Tibial nerve (tissue), 4 donors: ENCODE measurements around the gene PHF19. TPM values are rescaled to one million over a fixed set of nuclear protein-coding genes. Genes with fewer than 3 reads are reported as not detected.

ENCODE experiments used
- DNase-seq, 2 donors: peaks; one replicate each; pipeline ENCODE4 v3.0.0-alpha.2; 2019; ENCODE audit warnings: low spot score in 2 of 2
- H3K27ac ChIP-seq, 4 donors: fragments of 200-600 bp; sonication (generic) in 3 of 4; one replicate each; pipeline ENCODE4 v1.5.1; 2017 to 2019; ENCODE audit warnings: mild to moderate bottlenecking in 1 of 4
- H3K27me3 ChIP-seq, 2 donors: fragments of 200-600 bp; sonication (generic) in 1 of 2; one replicate each; pipeline versions ENCODE4 v1.5.1 to v1.6.0; 2017 to 2019
- H3K36me3 ChIP-seq, 3 donors: fragments of 200-600 bp; sonication (generic); one replicate each; pipeline ENCODE4 v1.5.1; 2018 to 2019
- H3K4me1 ChIP-seq, 4 donors: fragments of 200-600 bp; sonication (generic) in 3 of 4; one replicate each; pipeline ENCODE4 v1.5.1; 2017 to 2019
- H3K4me3 ChIP-seq, 4 donors: fragments of 200-600 bp; sonication (generic) in 3 of 4; one replicate each; pipeline ENCODE4 v1.5.1; 2017 to 2019; ENCODE audit warnings: mild to moderate bottlenecking in 1 of 4, moderate library complexity in 1 of 4
- H3K9me3 ChIP-seq, 4 donors: fragments of 200-600 bp; sonication (generic) in 3 of 4; one replicate each; pipeline ENCODE4 v1.5.1; 2017 to 2019
- EP300 ChIP-seq, 2 donors: sonication (generic); formaldehyde crosslinking; IDR thresholded peaks; one replicate each; pipeline ENCODE4 v1.6.1; 2017; ENCODE audit warnings: antibody characterized with exemption in 2 of 2, mild to moderate bottlenecking in 1 of 2
- POLR2A ChIP-seq, 2 donors: fragments of 450-650 bp; IDR thresholded peaks; one replicate each; pipeline ENCODE4 v1.6.1; 2017; ENCODE audit warnings: antibody characterized with exemption in 2 of 2, mild to moderate bottlenecking in 2 of 2, moderate library complexity in 2 of 2
- WGBS, 2 donors: methylation state at CpG; one replicate each; pipeline ENCODE4 v1.1.5; 2018; 5-methylcytosine and 5-hydroxymethylcytosine counted together
- total RNA-seq, 4 donors: library from RNA; depleted of rRNA; stranded (reverse); fragments of >200 nt; gene quantifications; one replicate each; pipeline ENCODE4 v1.1.0, GENCODE V29; 2016
- TF ChIP-seq, protein P1 (sequence below), 5 experiments: fragments of 200-600 bp in 3 of 5; fragments of 450-650 bp in 2 of 5; sonication (generic) in 3 of 5; IDR thresholded peaks; one replicate each; pipeline ENCODE4 v1.5.1; 2016 to 2019; ENCODE audit warnings: antibody characterized with exemption in 5 of 5, mild to moderate bottlenecking in 3 of 5, moderate library complexity in 2 of 5

PHF19 gene
- total RNA-seq, 4 donors from 2014 or later, result 31.2 to 61.6 (median 44.3) TPM

DNA sequence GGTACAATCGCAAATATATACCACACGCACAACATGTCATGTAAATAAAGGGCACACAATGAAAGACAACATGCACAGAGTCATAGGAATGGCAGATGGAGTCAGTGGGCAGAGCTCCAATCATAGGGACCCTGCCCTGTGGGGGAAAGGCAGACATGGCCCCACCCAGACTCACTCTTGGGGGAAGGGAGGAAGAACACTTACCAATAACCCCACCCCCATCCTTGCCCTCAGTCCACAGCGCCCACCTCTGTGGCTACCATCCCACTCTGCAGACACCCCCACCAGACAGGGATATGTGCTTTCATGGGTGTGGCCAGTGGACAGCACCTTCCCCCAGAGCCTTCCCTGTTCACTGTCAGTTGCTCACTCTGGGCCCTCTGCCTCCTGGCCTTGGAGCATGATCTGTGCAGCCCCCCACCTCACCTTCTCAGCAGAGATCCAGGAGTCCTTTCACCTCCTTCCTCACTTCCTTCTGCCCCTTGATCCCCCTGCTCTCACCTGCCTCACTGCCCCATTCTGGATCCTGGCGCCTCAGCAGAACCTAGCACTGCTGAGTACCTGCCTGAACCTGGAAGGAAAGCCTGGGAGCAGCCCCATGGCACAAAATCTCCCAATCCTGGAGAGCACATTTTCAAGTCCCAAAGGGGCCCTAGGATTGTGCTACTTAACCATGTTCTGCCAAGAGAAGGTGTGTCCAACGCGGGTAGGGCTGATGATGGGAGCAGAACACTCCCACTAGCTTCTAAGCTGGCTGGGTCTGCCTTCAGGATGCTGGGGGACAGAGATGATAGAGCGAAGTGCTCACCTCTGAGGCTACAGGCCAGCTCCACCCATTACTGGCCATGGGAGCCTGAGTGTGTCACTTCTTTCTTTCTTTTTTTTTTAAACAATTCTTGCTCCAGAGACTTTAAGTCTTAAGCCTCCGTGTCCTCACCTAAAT lies 1.5 kb upstream of the PHF19 start:
- H3K4me1 ChIP-seq, result peaks cover 0 to 27% (median 14%) of the 10 kb centered on the region in 4 donors
- WGBS, 2 donors, result 73 to 78% methylated on average over 8 of the region's 8 CpGs
- H3K9me3 ChIP-seq, result no peaks in the 10 kb centered on the region
- no peaks in the 10 kb centered on the region for H3K27me3 ChIP-seq
- DNase-seq, result no peak
- H3K4me3 ChIP-seq, result peak overlapping the region in 1 of 4 donors; percentile 82
- no peak for TF ChIP-seq POLR2A (IDR thresholded peaks at IDR 0.05)
- TF ChIP-seq, protein P1, sequence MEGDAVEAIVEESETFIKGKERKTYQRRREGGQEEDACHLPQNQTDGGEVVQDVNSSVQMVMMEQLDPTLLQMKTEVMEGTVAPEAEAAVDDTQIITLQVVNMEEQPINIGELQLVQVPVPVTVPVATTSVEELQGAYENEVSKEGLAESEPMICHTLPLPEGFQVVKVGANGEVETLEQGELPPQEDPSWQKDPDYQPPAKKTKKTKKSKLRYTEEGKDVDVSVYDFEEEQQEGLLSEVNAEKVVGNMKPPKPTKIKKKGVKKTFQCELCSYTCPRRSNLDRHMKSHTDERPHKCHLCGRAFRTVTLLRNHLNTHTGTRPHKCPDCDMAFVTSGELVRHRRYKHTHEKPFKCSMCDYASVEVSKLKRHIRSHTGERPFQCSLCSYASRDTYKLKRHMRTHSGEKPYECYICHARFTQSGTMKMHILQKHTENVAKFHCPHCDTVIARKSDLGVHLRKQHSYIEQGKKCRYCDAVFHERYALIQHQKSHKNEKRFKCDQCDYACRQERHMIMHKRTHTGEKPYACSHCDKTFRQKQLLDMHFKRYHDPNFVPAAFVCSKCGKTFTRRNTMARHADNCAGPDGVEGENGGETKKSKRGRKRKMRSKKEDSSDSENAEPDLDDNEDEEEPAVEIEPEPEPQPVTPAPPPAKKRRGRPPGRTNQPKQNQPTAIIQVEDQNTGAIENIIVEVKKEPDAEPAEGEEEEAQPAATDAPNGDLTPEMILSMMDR (IDR thresholded peaks at IDR 0.05), result no peak
- no peak for TF ChIP-seq EP300 (IDR thresholded peaks at IDR 0.05)
- peak overlapping the region in 2 of 4 donors; percentile 98 for H3K27ac ChIP-seq
- peaks cover 0 to 11% (median 0%) of the 10 kb centered on the region in 3 donors for H3K36me3 ChIP-seq

DNA sequence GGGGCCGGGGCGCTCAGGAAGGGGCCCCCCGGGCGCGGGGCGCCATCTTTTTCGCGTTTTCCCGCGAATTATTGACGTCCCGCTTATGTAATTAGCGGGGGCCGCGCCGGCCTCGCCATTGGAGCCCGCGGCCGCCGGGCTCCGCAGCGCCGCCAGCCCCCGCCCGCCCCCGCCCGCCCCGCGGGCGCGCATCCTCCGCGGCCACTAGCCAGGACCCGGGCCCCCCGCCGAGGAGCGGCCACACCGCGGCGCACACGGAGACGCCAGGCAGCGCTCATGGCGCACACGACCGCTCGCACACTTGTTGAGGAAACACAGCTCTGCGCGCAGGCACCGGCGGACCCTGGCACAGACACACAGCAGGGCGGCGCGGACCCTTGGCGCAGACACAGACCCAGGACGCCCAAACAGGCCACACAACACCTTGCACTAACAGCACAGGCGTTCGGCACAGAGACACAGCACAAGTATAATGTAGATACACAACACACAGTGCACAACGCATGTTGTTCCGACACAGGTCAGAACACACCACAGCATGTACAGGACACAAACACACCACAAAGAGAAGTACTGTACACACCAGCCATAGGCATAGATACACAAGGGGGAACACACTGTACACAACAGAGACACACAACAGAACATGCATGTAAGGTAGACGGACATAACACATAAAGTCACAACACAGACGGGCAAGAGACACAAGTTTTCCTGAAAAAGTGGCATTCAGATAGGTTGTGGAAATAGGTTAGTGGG lies 467 bp upstream of the PHF19 start:
- H3K27me3 ChIP-seq, result no peaks in the 10 kb centered on the region
- H3K27ac ChIP-seq, result peak overlapping the region; percentile 89 to 99 (median 98)
- H3K36me3 ChIP-seq, result peaks cover 0 to 21% (median 0%) of the 10 kb centered on the region in 3 donors
- H3K9me3 ChIP-seq, result no peaks in the 10 kb centered on the region
- TF ChIP-seq EP300 (IDR thresholded peaks at IDR 0.05), result peak in 1 of 2 donors; percentile 51
- TF ChIP-seq POLR2A (IDR thresholded peaks at IDR 0.05), result no peak
- TF ChIP-seq, protein P1 (IDR thresholded peaks at IDR 0.05), result peak in 1 of 5 experiments; percentile 14
- peaks cover 0 to 27% (median 14%) of the 10 kb centered on the region in 4 donors for H3K4me1 ChIP-seq
- peak in 1 of 2 donors; percentile 49 for DNase-seq
- 3 to 9% methylated on average over 16 to 42 of the region's 63 CpGs for WGBS, 2 donors
- H3K4me3 ChIP-seq, result peak overlapping the region; percentile 60 to 86 (median 72)

DNA sequence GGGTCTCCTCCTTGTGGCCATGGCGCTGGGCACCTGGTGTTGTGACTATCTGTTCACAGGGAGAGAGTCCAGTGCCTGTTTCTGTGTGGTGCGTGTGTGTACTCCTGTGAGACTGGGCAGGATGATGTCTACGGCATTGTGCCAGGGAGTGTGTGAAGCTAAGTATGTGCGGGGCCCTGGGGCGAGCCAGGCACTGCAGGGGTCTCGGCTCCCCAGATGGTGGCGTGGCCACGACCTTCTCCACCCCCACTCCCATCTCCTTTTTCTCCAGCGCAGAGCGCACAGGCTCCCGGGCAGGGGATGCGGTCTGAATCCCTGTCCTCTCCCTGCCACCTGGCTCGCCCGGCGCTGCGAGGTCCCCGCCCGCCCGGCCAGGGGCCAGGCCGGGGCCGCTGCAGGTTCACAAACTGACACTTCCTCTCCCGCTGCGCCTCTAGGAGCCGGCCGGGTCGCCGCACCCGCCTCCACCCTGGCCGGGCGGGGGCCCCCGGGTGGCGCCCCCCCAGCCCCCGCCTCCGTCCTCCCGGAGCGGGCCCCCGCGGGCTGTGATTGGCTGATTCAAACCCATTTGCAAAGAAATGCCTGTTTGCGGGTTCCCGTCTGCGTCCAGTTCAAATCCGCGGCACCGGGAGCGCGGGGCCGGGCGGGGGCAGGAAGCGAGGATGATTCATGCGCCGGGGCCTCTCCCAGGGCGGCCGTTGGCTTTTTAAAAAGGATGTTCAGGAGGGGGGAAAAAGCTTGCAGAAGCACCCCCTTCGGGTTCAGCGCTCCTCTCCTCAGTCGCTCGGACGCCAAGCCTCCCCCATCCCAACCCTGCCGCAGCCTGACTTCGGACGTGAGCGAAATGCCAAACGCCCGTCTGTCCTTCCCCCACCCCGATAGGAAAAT lies 790 bp downstream of the PHF19 start:
- peak; percentile 66 to 70 for DNase-seq
- no peaks in the 10 kb centered on the region for H3K9me3 ChIP-seq
- no peaks in the 10 kb centered on the region for H3K27me3 ChIP-seq
- peak overlapping the region; percentile 60 to 86 (median 78) for H3K4me3 ChIP-seq
- peak in 1 of 2 donors; percentile 85 for TF ChIP-seq EP300 (IDR thresholded peaks at IDR 0.05)
- TF ChIP-seq POLR2A (IDR thresholded peaks at IDR 0.05), result peak; percentile 27 to 53
- TF ChIP-seq, protein P1 (IDR thresholded peaks at IDR 0.05), result no peak
- H3K27ac ChIP-seq, result peak overlapping the region; percentile 89 to 99 (median 98)
- WGBS, 2 donors, result 2 to 4% methylated on average over 49 to 64 of the region's 65 CpGs
- peaks cover 0 to 30% (median 0%) of the 10 kb centered on the region in 3 donors for H3K36me3 ChIP-seq
- peaks cover 0 to 27% (median 14%) of the 10 kb centered on the region in 4 donors for H3K4me1 ChIP-seq

DNA sequence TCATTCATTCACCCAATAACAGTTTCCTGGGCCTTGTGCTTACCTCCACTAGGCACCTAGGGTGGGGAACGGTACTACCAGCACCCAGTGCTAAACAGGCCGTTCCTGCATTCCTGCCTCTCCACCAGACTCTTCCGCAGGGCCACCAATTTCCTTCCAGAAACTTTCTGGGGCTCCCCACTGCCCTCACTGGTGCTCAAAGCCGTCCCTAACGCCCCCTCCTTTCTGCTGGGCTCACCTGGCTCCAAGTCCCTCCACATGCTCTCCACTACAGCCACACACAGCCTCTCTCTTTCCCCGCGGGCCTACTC lies 1.4 kb downstream of the PHF19 start:
- TF ChIP-seq, protein P1 (IDR thresholded peaks at IDR 0.05), result no peak
- TF ChIP-seq EP300 (IDR thresholded peaks at IDR 0.05), result no peak
- TF ChIP-seq POLR2A (IDR thresholded peaks at IDR 0.05), result no peak
- Histone ChIP-seq H3K27ac (peak overlapping the region; percentile 89 to 99 (median 98)), H3K4me1 (peaks cover 0 to 27% (median 14%) of the 10 kb centered on the region in 4 donors), H3K9me3 (no peaks in the 10 kb centered on the region), H3K36me3 (peaks cover 0 to 30% (median 0%) of the 10 kb centered on the region in 3 donors), H3K27me3 (no peaks in the 10 kb centered on the region), H3K4me3 (peak overlapping the region in 2 of 4 donors; percentile 82 to 86)
- DNase-seq, result no peak
- WGBS, 2 donors, result 46 to 57% methylated on average over 7 of the region's 7 CpGs
